Stimulated activated CD4-positive, alpha-beta T cell treated with anti-CD3 and anti-CD28 coated beads, Interleukin-12 subunit alpha, Interleukin-12 subunit beta, amount 100 ng/mL, for 4 hours (primary cell): ENCODE measurements around the gene SRSF10.
A peak's percentile ranks its signal among the peaks of the same experiment; 100 is the strongest.
"Not testable (repeated sequence)": the region's sequence is repeated elsewhere in the genome, so short reads cannot be mapped to it uniquely, and the experiment has no call there.

Experiments
- DNase-seq: peaks from one replicate; pipeline ENCODE4 v3.0.0-alpha.2; 2020

SRSF10 gene

GRCh38 chr1:23996700-23997229 lies 16.6 kb upstream of the SRSF10 start:
- DNase-seq = no peak

GRCh38 chr1:23995431-23995837 lies 15.3 kb upstream of the SRSF10 start:
- DNase-seq = no peak

GRCh38 chr1:23992011-23992410 lies 11.9 kb upstream of the SRSF10 start:
- not testable (repeated sequence) for DNase-seq

GRCh38 chr1:23989263-23989662 lies 9.1 kb upstream of the SRSF10 start:
- no peak for DNase-seq

GRCh38 chr1:23987038-23987437 lies 6.9 kb upstream of the SRSF10 start:
- not testable (repeated sequence) for DNase-seq

- DNase-seq = no peak
Measured at GRCh38 chr1:23984417-23985186, 4.5 kb upstream of the SRSF10 start.

GRCh38 chr1:23980728-23981070 lies 572 bp upstream of the SRSF10 start:
- peak; percentile 34 for DNase-seq

- no peak for DNase-seq
Measured at GRCh38 chr1:23979387-23979880, 693 bp downstream of the SRSF10 start.

GRCh38 chr1:23978805-23979204 lies 1.3 kb downstream of the SRSF10 start:
- no peak for DNase-seq

- no peak for DNase-seq
Measured at GRCh38 chr1:23977854-23978191, 2.3 kb downstream of the SRSF10 start.

GRCh38 chr1:23977187-23977853 lies 2.8 kb downstream of the SRSF10 start:
- DNase-seq = no peak

GRCh38 chr1:23967871-23968270 lies 12.3 kb downstream of the SRSF10 start:
- no peak for DNase-seq

GRCh38 chr1:23966973-23967493 lies 13.1 kb downstream of the SRSF10 start:
- no peak for DNase-seq

GRCh38 chr1:23964790-23965740 lies 15.1 kb downstream of the SRSF10 start:
- DNase-seq = no peak

GRCh38 chr1:23964235-23964668 lies 15.9 kb downstream of the SRSF10 start:
- no peak for DNase-seq

GRCh38 chr1:23963617-23964234 lies 16.4 kb downstream of the SRSF10 start:
- DNase-seq = no peak

GRCh38 chr1:23960291-23961020 lies 19.7 kb downstream of the SRSF10 start:
- DNase-seq = no peak

GRCh38 chr1:23959461-23960290 lies 20.5 kb downstream of the SRSF10 start, which contains the start of gene PNRC2:
Gene PNRC2 (plus strand): TSS chr1:23959828. CDS start chr1:23961458, 1,630 bp downstream.
- DNase-seq = peak; percentile 93

- peak; percentile 82 for DNase-seq
Measured at GRCh38 chr1:23958810-23959460, 21.2 kb downstream of the SRSF10 start.
